ENCODE measurements around the gene CA11. TPM values are rescaled to one million over a fixed set of nuclear protein-coding genes. Genes with fewer than 3 reads are reported as not detected.

The CA11 gene
- total RNA-seq, 1 donor from 2014 or later: 9.5 TPM

GRCh38 chr19:48637948-48638830 lies 7.8 kb downstream of the CA11 start:
- H3K4me2 ChIP-seq (ENCODE audit: low read length): peak overlapping the region; percentile 88
- Mint-ChIP-seq H3K36me3 (ENCODE audit: low read depth, unreplicated experiment) (peaks cover 2% of the 10 kb centered on the region), H3K27me3 (ENCODE audit: low read depth, unreplicated experiment) (peaks cover 7% of the 10 kb centered on the region), H3K27ac (ENCODE audit: unreplicated experiment) (peak overlapping the region; percentile 99), H3K4me3 (ENCODE audit: unreplicated experiment) (peak overlapping the region; percentile 83), H3K4me1 (ENCODE audit: low read depth, unreplicated experiment) (peaks cover 3% of the 10 kb centered on the region), H3K9me3 (ENCODE audit: unreplicated experiment) (no peaks in the 10 kb centered on the region)
- no peak for FAIRE-seq
- H4K20me1 ChIP-seq (ENCODE audit: insufficient read depth, low read length): no peaks in the 10 kb centered on the region
- no peaks in the 10 kb centered on the region for H3K36me3 ChIP-seq (ENCODE audit: insufficient read depth, low read length)
- H3K27ac ChIP-seq (ENCODE audit: low read depth, low read length): peak overlapping the region; percentile 42
- peak overlapping the region; percentile 88 for H2AFZ ChIP-seq (ENCODE audit: low read depth, low read length)
- H3K4me3 ChIP-seq (ENCODE audit: insufficient read depth, low read depth, low read length): peak overlapping the region; percentile 64
- no peaks in the 10 kb centered on the region for H3K9me3 ChIP-seq (ENCODE audit: insufficient read depth, low read depth, low read length)
- peak; percentile 94 for DNase-seq (ENCODE audit: low read depth)
- peak overlapping the region; percentile 80 for H3K9ac ChIP-seq (ENCODE audit: low read length)
- TF ChIP-seq EZH2 (IDR thresholded peaks at IDR 0.05; ENCODE audit: insufficient read depth, low read length) (no peak), CTCF (IDR thresholded peaks at IDR 0.05; ENCODE audit: insufficient read depth, low read depth, low read length) (no peak)
- peaks cover 3% of the 10 kb centered on the region for H3K27me3 ChIP-seq (ENCODE audit: insufficient read depth, low read length)
- peaks cover 34% of the 10 kb centered on the region for H3K4me1 ChIP-seq (ENCODE audit: insufficient read depth, low read length)
- no peaks in the 10 kb centered on the region for H3K79me2 ChIP-seq (ENCODE audit: insufficient read depth, low read length)

- peak overlapping the region; percentile 83 for H3K4me3 Mint-ChIP-seq (ENCODE audit: unreplicated experiment)
- no peaks in the 10 kb centered on the region for H3K79me2 ChIP-seq (ENCODE audit: insufficient read depth, low read length)
- no peaks in the 10 kb centered on the region for H3K9me3 Mint-ChIP-seq (ENCODE audit: unreplicated experiment)
- no peak for FAIRE-seq
- peak overlapping the region; percentile 80 for H3K9ac ChIP-seq (ENCODE audit: low read length)
- peak overlapping the region; percentile 88 for H3K4me2 ChIP-seq (ENCODE audit: low read length)
- DNase-seq (ENCODE audit: low read depth): peak; percentile 97
- peak overlapping the region; percentile 64 for H3K4me3 ChIP-seq (ENCODE audit: insufficient read depth, low read depth, low read length)
- no peaks in the 10 kb centered on the region for H3K9me3 ChIP-seq (ENCODE audit: insufficient read depth, low read depth, low read length)
- peak overlapping the region; percentile 99 for H3K27ac Mint-ChIP-seq (ENCODE audit: unreplicated experiment)
- H3K36me3 Mint-ChIP-seq (ENCODE audit: low read depth, unreplicated experiment): no peaks in the 10 kb centered on the region
- H3K36me3 ChIP-seq (ENCODE audit: insufficient read depth, low read length): no peaks in the 10 kb centered on the region
- peaks cover 34% of the 10 kb centered on the region for H3K4me1 ChIP-seq (ENCODE audit: insufficient read depth, low read length)
- H3K4me1 Mint-ChIP-seq (ENCODE audit: low read depth, unreplicated experiment): peaks cover 3% of the 10 kb centered on the region
- H4K20me1 ChIP-seq (ENCODE audit: insufficient read depth, low read length): no peaks in the 10 kb centered on the region
- peaks cover 5% of the 10 kb centered on the region for H3K27me3 Mint-ChIP-seq (ENCODE audit: low read depth, unreplicated experiment)
- H2AFZ ChIP-seq (ENCODE audit: low read depth, low read length): peak overlapping the region; percentile 88
- TF ChIP-seq EZH2 (IDR thresholded peaks at IDR 0.05; ENCODE audit: insufficient read depth, low read length) (no peak), CTCF (IDR thresholded peaks at IDR 0.05; ENCODE audit: insufficient read depth, low read depth, low read length) (no peak)
- H3K27ac ChIP-seq (ENCODE audit: low read depth, low read length): peak overlapping the region; percentile 42
- H3K27me3 ChIP-seq (ENCODE audit: insufficient read depth, low read length): peaks cover 3% of the 10 kb centered on the region
Observed at GRCh38 chr19:48637449-48637947, 8.5 kb downstream of the CA11 start.
